Measurements from ENCODE around the gene KANK2.
A peak's percentile ranks its signal among the peaks of the same experiment; 100 is the strongest.

The KANK2 gene

DNA sequence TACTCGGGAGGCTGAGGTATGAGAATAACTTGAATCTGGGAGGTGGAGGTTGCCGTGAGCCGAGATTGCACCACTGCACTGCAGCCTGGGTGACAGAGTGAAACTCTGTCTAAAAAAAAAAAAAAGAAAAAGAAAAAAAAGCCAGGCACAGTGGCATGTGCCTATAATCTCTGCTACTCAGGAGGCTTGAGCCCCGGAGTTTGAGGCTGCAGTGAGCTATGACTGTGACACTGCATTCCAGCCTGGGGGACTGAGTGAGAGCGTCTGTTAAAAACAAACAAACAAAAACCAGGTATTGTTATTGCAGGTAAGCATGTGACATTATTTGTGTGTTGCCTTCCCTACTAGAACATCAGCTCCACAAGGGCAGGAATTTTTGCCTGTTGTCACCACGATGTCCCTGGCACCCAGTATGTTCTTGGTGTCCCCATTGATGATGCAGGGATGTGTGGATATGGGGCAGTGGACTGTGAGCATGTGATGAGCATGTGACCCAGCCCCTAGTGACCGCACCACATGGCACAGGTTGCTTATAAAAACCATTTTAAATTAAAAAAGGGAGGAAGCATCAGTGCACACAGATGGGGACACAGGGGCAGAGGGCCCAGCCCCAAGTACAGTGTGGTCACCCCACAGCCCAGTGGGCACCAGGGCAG lies 1.6 kb upstream of the KANK2 start:
- no peak overlapping the region for H3K4me3 ChIP-seq (replicated peaks in 1 of 2; ENCODE audit: low read depth in 2 of 2, low read length in 2 of 2)
- TF ChIP-seq, protein P1, sequence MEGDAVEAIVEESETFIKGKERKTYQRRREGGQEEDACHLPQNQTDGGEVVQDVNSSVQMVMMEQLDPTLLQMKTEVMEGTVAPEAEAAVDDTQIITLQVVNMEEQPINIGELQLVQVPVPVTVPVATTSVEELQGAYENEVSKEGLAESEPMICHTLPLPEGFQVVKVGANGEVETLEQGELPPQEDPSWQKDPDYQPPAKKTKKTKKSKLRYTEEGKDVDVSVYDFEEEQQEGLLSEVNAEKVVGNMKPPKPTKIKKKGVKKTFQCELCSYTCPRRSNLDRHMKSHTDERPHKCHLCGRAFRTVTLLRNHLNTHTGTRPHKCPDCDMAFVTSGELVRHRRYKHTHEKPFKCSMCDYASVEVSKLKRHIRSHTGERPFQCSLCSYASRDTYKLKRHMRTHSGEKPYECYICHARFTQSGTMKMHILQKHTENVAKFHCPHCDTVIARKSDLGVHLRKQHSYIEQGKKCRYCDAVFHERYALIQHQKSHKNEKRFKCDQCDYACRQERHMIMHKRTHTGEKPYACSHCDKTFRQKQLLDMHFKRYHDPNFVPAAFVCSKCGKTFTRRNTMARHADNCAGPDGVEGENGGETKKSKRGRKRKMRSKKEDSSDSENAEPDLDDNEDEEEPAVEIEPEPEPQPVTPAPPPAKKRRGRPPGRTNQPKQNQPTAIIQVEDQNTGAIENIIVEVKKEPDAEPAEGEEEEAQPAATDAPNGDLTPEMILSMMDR (IDR thresholded peaks at IDR 0.05; ENCODE audit: low read depth, low read length), result no peak
- DNase-seq (ENCODE audit: low read depth in 2 of 2), result no peak

DNA sequence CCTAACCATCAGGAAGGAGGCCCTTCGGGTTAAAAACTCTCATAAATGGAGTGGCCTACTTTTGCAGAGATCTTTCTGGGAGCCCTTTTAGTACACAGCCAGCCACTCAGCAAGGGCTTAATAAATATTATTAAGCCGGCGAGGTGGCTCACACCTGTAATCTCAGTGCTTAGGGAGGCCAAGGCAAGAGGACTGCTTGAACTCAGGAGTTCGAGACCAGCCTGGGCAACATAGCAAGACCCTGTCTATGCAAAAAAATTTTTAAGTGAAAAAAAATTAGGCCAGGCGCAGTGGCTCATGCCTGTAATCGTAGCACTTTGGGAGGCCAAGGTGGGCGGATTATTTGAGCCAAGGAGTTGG lies 810 bp upstream of the KANK2 start:
- H3K4me3 ChIP-seq (replicated peaks in 1 of 2; ENCODE audit: low read depth in 2 of 2, low read length in 2 of 2), result no peak overlapping the region
- no peak for DNase-seq (ENCODE audit: low read depth in 2 of 2)
- TF ChIP-seq, protein P1 (IDR thresholded peaks at IDR 0.05; ENCODE audit: low read depth, low read length), result no peak

GRCh38 chr19:11196406-11197287 lies 698 bp downstream of the KANK2 start:
- peak; percentile 36 to 44 for DNase-seq (ENCODE audit: low read depth in 2 of 2)
- TF ChIP-seq, protein P1 (IDR thresholded peaks at IDR 0.05; ENCODE audit: low read depth, low read length), result no peak
- peak overlapping the region; percentile 71 to 90 for H3K4me3 ChIP-seq (replicated peaks in 1 of 2; ENCODE audit: low read depth in 2 of 2, low read length in 2 of 2)

- TF ChIP-seq, protein P1 (IDR thresholded peaks at IDR 0.05; ENCODE audit: low read depth, low read length), result no peak
- peak overlapping the region; percentile 51 to 90 for H3K4me3 ChIP-seq (replicated peaks in 1 of 2; ENCODE audit: low read depth in 2 of 2, low read length in 2 of 2)
- DNase-seq (ENCODE audit: low read depth in 2 of 2), result no peak
Observed at GRCh38 chr19:11195681-11196080, 1.7 kb downstream of the KANK2 start.

GRCh38 chr19:11194656-11195558 lies 2.4 kb downstream of the KANK2 start:
- TF ChIP-seq, protein P1 (IDR thresholded peaks at IDR 0.05; ENCODE audit: low read depth, low read length), result no peak
- peak overlapping the region; percentile 51 to 90 for H3K4me3 ChIP-seq (replicated peaks in 1 of 2; ENCODE audit: low read depth in 2 of 2, low read length in 2 of 2)
- peak; percentile 43 to 46 for DNase-seq (ENCODE audit: low read depth in 2 of 2)

- TF ChIP-seq, protein P1 (IDR thresholded peaks at IDR 0.05; ENCODE audit: low read depth, low read length), result no peak
- no peak for DNase-seq (ENCODE audit: low read depth in 2 of 2)
- peak overlapping the region; percentile 10 to 90 for H3K4me3 ChIP-seq (replicated peaks in 1 of 2; ENCODE audit: low read depth in 2 of 2, low read length in 2 of 2)
Observed at GRCh38 chr19:11194173-11194572, 3.2 kb downstream of the KANK2 start.

Measured in cardiac fibroblast (primary cell).